ENCODE measurements around the gene SMCO2.
A peak's percentile ranks its signal among the peaks of the same experiment; 100 is the strongest.
"Not testable (repeated sequence)": the region's sequence is repeated elsewhere in the genome, so short reads cannot be mapped to it uniquely, and the experiment has no call there.

Gene SMCO2

DNA sequence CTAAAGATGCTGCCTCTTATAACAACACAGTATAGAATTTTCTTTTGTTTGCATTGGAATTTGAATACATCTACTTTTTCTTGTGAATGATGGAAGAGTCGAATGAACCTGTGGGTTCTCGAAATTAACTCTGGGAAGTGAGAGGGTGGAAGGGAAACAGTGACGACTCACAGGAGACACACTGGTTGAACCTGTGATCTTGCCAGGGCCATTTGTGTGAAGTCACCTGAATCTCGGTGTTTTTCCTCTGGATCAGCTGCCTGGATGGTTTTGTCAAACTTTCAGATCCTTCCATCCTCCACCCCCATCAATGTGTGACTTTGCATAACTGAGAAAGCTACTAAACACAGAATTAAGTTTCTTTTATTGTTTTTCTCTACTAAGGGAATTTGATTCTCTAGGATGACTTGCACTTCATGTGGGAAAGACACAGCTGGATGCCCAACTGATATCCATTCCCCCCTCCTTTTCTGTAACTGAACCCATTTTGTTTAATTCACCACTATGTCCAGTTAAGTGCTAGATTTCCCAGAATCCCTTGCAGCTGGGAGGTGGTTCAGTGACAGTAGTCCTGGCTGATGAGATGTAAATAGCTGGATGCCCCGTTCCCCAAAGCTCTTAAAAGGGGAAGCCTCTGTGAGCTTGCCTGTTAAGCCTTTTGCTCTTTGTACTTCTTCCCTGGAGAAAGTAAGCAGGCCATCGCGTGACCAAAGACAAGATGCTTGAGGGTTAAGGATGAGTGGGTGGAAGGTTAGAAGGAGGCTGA is 83.8 kb downstream of the SMCO2 start:
- DNase-seq, result no peak

DNA sequence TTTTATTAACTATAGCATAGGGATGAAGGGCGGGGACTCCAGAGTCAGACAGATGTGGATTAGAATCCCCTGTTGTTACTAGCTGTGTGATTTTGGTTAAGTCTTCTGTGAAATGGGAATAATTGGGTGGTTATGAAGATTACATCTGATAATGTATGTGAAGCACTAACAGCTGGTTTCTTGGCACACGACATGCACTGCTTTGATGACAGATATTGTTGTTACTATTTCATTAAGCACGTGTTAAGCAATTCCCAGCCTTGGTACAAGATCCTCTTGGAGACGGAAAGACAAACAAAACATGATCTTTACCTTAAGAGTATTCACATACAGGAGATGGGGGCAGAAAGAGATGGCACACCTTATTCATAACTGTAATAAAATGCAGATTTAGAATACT is 85.4 kb downstream of the SMCO2 start:
- DNase-seq, result no peak

DNA sequence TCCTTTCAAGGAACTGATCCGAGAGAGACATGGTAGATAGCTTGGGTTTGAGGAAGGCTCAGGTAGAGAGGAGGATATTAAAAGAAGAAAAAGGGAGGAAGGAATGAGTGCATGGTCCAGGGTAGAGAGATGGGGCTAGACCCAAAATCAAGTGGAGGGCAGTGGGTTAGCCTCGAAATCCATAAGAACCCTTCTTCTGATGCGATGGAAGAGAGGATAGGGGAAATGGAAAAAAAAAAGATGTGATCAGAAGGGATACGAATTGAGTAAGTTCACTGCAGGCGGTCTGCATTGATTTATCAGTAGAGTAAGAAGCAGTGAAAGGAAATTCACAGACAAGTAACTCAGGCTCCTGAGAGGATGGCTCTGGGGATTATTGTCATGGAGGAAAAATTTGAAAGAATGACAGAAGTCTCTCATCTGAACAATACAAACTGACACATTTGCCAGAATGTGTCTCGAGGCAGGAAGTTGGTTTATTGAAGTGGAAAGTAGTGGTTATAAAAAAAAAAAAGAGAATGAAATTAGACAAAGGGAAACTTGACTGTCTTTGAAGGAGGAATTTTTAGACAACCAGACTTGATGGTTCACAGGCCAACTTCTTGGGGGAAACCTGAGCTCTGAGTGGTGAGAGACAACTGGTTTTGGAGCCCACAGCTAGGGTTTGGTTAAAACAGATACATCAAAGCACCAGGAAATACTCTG is 87.7 kb downstream of the SMCO2 start:
- DNase-seq, result peak; percentile 64

GRCh38 chr12:27534765-27535161 is 88.2 kb downstream of the SMCO2 start:
- DNase-seq, result no peak

GRCh38 chr12:27535318-27535717 is 88.8 kb downstream of the SMCO2 start:
- DNase-seq, result no peak

- DNase-seq, result no peak
These were observed 91.5 kb downstream of the SMCO2 start for GRCh38 chr12:27537855-27538675.

- DNase-seq, result no peak
These were observed 92.7 kb downstream of the SMCO2 start for GRCh38 chr12:27539191-27539631.

DNA sequence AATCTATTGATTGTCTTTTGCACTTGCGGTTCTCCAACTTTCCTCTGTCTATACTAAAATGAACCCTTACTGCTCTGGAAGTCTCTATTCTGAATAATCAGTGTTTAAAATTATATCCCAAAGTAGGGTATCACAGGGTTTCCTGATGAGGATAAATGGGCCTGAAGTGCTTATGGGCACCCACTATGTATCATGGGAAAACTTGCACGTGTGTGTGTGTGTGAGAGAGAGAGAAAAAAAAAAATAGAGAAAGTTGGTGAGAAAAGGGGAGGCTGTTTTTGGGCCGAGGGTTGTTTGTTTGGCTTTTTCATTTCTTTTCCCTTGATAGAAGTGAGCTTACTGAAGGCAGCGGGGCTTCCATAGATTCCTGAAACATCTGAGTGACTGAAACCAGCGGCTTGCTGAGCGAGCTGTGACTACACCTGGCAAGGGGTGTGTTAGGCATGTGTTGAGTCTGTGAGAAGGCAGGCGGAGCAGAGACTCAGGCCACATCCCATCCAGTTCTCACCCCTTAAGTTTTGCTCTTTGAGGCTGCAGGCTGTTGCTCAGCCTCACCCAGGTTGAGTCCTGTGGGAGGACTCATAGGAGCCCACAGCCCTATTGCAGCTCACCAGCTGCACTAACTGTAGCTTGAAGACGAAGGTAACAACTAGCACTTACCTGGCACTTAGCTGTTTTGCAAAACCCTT is 94.6 kb downstream of the SMCO2 start:
- DNase-seq, result no peak

- DNase-seq, result no peak
These were observed 96.1 kb downstream of the SMCO2 start for GRCh38 chr12:27542628-27543027.

DNA sequence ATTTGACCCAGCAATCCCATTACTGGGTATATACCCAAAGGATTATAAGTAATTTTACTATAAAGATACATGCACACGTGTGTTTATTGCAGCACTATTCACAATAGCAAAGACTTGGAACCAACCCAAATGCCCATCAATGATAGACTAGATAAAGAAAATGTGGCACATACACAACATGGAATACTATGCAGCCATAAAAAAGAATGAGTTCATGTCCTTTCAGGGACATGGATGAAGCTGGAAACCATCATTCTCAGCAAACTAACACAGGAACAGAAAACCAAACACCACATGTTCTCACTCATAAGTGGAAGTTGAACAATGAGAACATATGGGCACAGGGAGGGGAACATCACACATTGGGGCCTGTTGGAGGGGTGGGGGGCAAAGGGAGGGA is 98.3 kb downstream of the SMCO2 start:
- DNase-seq, result not testable (repeated sequence)

DNA sequence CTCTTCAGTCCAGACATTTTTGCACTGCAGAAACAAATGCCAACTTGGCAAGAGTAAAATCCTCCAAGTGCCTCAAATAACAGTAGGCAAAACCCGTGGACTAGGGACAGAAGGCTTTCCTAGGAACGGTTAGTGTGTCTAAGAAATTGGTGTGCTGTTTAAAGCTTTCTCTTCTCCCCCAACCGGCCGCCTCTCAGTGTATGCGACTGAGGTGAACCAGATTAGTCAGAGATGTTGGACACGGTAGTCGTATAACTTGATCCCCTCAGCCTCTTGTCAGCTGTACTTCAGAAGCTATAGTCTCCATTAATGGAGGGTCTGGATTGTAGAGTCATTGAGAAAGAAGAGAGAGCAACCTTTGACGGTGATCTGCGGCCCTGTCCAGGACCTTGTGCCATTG is 99.1 kb downstream of the SMCO2 start:
- DNase-seq, result no peak

DNA sequence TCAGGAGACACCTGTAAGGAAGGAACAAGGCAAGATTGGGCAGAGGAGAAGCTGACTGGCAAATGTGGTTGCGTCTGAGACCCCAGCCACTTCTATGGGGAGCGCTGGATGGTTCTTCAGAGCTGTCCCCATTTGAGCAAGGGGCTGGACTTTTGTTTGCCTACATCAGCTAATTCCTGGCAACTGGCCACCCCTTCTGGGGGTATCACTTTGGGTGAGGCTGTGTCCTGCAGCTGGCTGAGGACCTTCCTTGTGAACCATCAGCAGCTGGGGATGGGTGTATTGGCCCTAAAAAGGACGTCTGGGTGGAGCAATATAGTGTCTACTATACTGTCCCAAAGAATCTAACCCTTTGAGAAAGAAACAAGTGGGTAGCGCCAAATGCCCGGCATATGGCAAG is 101.1 kb downstream of the SMCO2 start:
- no peak for DNase-seq

DNA sequence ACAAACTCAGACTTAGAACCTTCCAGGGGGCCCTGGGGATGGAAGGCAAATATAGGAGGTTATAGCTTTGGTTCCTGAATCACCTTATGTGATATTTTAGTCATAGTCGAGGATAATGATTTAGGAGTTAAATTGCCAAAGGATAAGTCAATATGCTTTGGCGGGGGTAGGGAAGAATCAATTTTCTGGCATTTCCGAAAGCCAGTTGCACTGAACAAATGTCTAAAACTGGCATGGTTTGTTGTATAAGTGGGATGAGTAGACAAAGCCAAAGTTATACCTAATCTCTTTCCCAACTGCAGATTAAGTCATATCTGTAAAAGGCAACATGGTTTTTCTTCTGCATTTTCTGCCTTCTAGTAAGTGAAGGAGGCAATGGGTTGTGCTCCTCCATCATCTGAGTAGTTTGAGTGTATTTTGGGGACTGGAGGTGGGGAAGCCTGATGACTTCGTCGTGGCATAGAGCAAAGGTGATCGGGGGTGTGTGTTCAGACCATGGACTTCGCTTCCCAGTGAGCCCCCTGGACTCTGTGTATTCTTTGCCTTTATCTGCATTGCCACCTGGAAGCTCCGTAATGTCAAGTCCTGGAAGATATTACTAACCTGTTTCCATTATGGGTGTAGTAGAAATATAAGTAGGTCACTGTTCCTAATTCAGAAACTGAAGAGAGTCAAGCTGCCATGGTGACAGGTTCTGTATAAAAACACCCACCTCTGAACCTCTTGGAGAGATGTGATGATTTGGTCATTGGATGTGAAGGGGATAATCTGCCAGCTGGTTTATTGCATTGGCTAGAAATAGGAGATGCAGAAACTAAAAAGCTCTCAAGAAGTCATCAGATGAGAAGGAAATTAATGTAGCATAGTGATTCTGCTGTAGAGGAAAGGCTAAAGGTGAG is 102.0 kb downstream of the SMCO2 start:
- no peak for DNase-seq

- no peak for DNase-seq
These were observed 102.8 kb downstream of the SMCO2 start for GRCh38 chr12:27549236-27549800.

GRCh38 chr12:27549801-27550652 is 103.5 kb downstream of the SMCO2 start:
- DNase-seq, result no peak

- DNase-seq, result no peak
These were observed 104.1 kb downstream of the SMCO2 start for GRCh38 chr12:27550653-27550975.

GRCh38 chr12:27551172-27551840 is 104.8 kb downstream of the SMCO2 start:
- DNase-seq, result no peak

Data from activated CD4-positive, alpha-beta T cell treated with anti-CD3 and anti-CD28 coated beads, Interleukin-10, Interleukin-2, amounts not matched to agents 100 ng/mL and 50 ng/mL, durations not matched to agents 16 hours and 8 hours (primary cell).